Hepatocyte (in vitro differentiated cells): ENCODE measurements around the gene LRRC45. TPM values are rescaled to one million over a fixed set of nuclear protein-coding genes. Genes with fewer than 3 reads are reported as not detected.

Experiments
- DNase-seq: peaks from one replicate; pipeline ENCODE4 v3.0.0-alpha.2; 2016; ENCODE audit warnings: low spot score
- H2AFZ ChIP-seq: fragments of 200-600 bp; sonication (generic); 2 replicates; pipeline ENCODE4 v1.6.0; 2016; ENCODE audit warnings: antibody characterized with exemption, mild to moderate bottlenecking
- H3K27ac ChIP-seq: fragments of 200-600 bp; sonication (generic); 2 replicates; pipeline ENCODE4 v1.5.1; 2016; ENCODE audit warnings: mild to moderate bottlenecking
- H3K27me3 ChIP-seq: fragments of 200-600 bp; sonication (generic); 2 replicates; pipeline ENCODE4 v1.6.1; 2016
- H3K36me3 ChIP-seq: fragments of 200-600 bp; sonication (generic); replicated peaks from 2 replicates; pipeline ENCODE4 v1.5.1; 2016; ENCODE audit warnings: low read depth; ENCODE audit not compliant: insufficient read depth
- H3K4me1 ChIP-seq: fragments of 200-600 bp; sonication (generic); 2 replicates; pipeline ENCODE4 v1.5.1; 2016; ENCODE audit warnings: mild to moderate bottlenecking, moderate library complexity; ENCODE audit not compliant: insufficient read depth
- H3K4me2 ChIP-seq: fragments of 200-600 bp; sonication (generic); 2 replicates; pipeline ENCODE4 v1.6.0; 2016
- H3K4me3 ChIP-seq: fragments of 200-600 bp; sonication (generic); 2 replicates; pipeline ENCODE4 v1.5.1; 2016; ENCODE audit warnings: mild to moderate bottlenecking
- H3K79me2 ChIP-seq: fragments of 200-600 bp; sonication (generic); 2 replicates; pipeline ENCODE4 v1.6.0; 2017; ENCODE audit warnings: mild to moderate bottlenecking
- H3K9me2 ChIP-seq: fragments of 200-600 bp; sonication (generic); replicated peaks from 2 replicates; pipeline ENCODE4 v1.6.0; 2017; ENCODE audit warnings: mild to moderate bottlenecking; ENCODE audit not compliant: insufficient read depth
- H3K9me3 ChIP-seq: fragments of 200-600 bp; sonication (generic); 2 replicates; pipeline ENCODE4 v1.5.1; 2016; ENCODE audit warnings: low read depth, mild to moderate bottlenecking
- H4K20me1 ChIP-seq: fragments of 200-600 bp; sonication (generic); 2 replicates; pipeline ENCODE4 v1.6.0; 2016; ENCODE audit warnings: mild to moderate bottlenecking; ENCODE audit not compliant: insufficient read depth, poor library complexity, severe bottlenecking
- CTCF ChIP-seq: fragments of 200-600 bp; sonication (generic); IDR thresholded peaks from 2 replicates; pipeline ENCODE4 v1.5.1; 2016; ENCODE audit warnings: antibody characterized with exemption, mild to moderate bottlenecking; ENCODE audit not compliant: poor library complexity
- EZH2 ChIP-seq: fragments of 200-600 bp; sonication (generic); IDR thresholded peaks from 2 replicates; pipeline ENCODE4 v1.6.1; 2016; ENCODE audit warnings: antibody characterized with exemption, mild to moderate bottlenecking, borderline replicate concordance
- EZH2phosphoT487 ChIP-seq: fragments of 200-600 bp; sonication (generic); IDR thresholded peaks from one replicate; pipeline ENCODE4 v1.6.1; 2018; ENCODE audit warnings: antibody characterized with exemption, mild to moderate bottlenecking, low read depth, moderate library complexity; ENCODE audit not compliant: unreplicated experiment, severe bottlenecking
- WGBS: methylation state at CpG from one replicate; pipeline ENCODE4 v1.1.6; 2016; ENCODE audit warnings: low lambda C conversion rate; ENCODE audit errors: missing lambda C conversion rate; 5-methylcytosine and 5-hydroxymethylcytosine counted together
- polyA plus RNA-seq: library from polyadenylated mRNA; unstranded; fragments of >200 nt; fragmentation: Nextera tagmentation; extraction: Ambion mirVana; gene quantifications from 2 replicates; pipeline ENCODE4 v1.2.1, GENCODE V29; 2016
- total RNA-seq: library from RNA; depleted of rRNA; stranded (reverse); fragments of >200 nt; gene quantifications from 2 replicates; pipeline ENCODE4 v1.2.3, GENCODE V29; 2014

LRRC45 gene
- total and polyA plus RNA-seq, 2 experiments from 2014 or later = 12.8 to 14.7 TPM

GRCh38 chr17:82054351-82055022 lies 31.4 kb downstream of the LRRC45 start:
- H3K9me3 ChIP-seq = no peaks in the 10 kb centered on the region
- H3K4me1 ChIP-seq = peaks cover 17% of the 10 kb centered on the region
- no peak overlapping the region for H3K27ac ChIP-seq
- H3K79me2 ChIP-seq = peaks cover 28% of the 10 kb centered on the region
- H3K36me3 ChIP-seq = no peaks in the 10 kb centered on the region
- WGBS = 97% methylated on average over 38 of the region's 38 CpGs
- peaks cover 3% of the 10 kb centered on the region for H4K20me1 ChIP-seq
- TF ChIP-seq CTCF (no peak), EZH2 (no peak), EZH2phosphoT487 (no peak)
- DNase-seq = no peak
- no peak overlapping the region for H3K4me2 ChIP-seq
- no peaks in the 10 kb centered on the region for H3K9me2 ChIP-seq
- H3K27me3 ChIP-seq = no peaks in the 10 kb centered on the region
- no peak overlapping the region for H2AFZ ChIP-seq
- H3K4me3 ChIP-seq = no peak overlapping the region

GRCh38 chr17:82055023-82055964 lies 32.2 kb downstream of the LRRC45 start:
- Histone ChIP-seq H3K79me2 (peaks cover 25% of the 10 kb centered on the region), H3K27me3 (no peaks in the 10 kb centered on the region)
- DNase-seq = no peak

GRCh38 chr17:82055965-82056728 lies 33.0 kb downstream of the LRRC45 start:
- Histone ChIP-seq H3K4me2 (no peak overlapping the region), H2AFZ (no peak overlapping the region), H3K36me3 (no peaks in the 10 kb centered on the region), H3K4me1 (peaks cover 8% of the 10 kb centered on the region), H4K20me1 (peaks cover 3% of the 10 kb centered on the region), H3K27me3 (no peaks in the 10 kb centered on the region), H3K27ac (no peak overlapping the region), H3K4me3 (no peak overlapping the region), H3K9me2 (no peaks in the 10 kb centered on the region), H3K79me2 (peaks cover 17% of the 10 kb centered on the region), H3K9me3 (no peaks in the 10 kb centered on the region)
- DNase-seq = no peak
- no peak for TF ChIP-seq EZH2phosphoT487
- no peak for TF ChIP-seq EZH2
- no peak for TF ChIP-seq CTCF
- WGBS = 95% methylated on average over 28 of the region's 28 CpGs

More at GRCh38 chr17:82055023-82055964, 32.2 kb downstream of the LRRC45 start:
- Histone ChIP-seq H3K4me2 (no peak overlapping the region), H3K36me3 (no peaks in the 10 kb centered on the region), H3K9me3 (no peaks in the 10 kb centered on the region), H2AFZ (no peak overlapping the region), H3K4me3 (no peak overlapping the region), H3K9me2 (no peaks in the 10 kb centered on the region), H4K20me1 (peaks cover 3% of the 10 kb centered on the region), H3K27ac (no peak overlapping the region), H3K4me1 (peaks cover 13% of the 10 kb centered on the region)
- 93% methylated on average over 17 of the region's 26 CpGs for WGBS
- TF ChIP-seq EZH2phosphoT487 = no peak
- no peak for TF ChIP-seq CTCF
- TF ChIP-seq EZH2 = no peak
